HEK293 (cell line): ENCODE data around the gene CLCN3.
A peak's percentile ranks its signal among the peaks of the same experiment; 100 is the strongest.

ENCODE experiments used
- CTCF ChIA-PET: fragments of 350-600 bp; formaldehyde crosslinking; extraction: SDS; loops from one replicate; lab custom pipeline; 2021; ENCODE audit warnings: antibody characterized with exemption; lab: Yijun Ruan, JAX
- POLR2A ChIA-PET: fragments of 300-600 bp; formaldehyde crosslinking; extraction: SDS; loops from one replicate; lab custom pipeline; 2020; ENCODE audit warnings: antibody characterized with exemption, inconsistent platforms; lab: Yijun Ruan, JAX
- H3K27ac ChIP-seq: fragments of 200-500 bp; sonication (Bioruptor generic); 2 replicates; pipeline ENCODE4 v1.5.1; 2014; ENCODE audit warnings: low read depth, low read length, control low read depth, inconsistent platforms; ENCODE audit errors: extremely low read depth
- H3K36me3 ChIP-seq, 2 experiments: fragments of 200-500 bp in 1 of 2; sonication (Bioruptor generic) in 1 of 2; 1 replicate in 1 of 2; 2 replicates in 1 of 2; pipeline ENCODE4 v1.5.1; 2014 to 2017; ENCODE audit warnings: inconsistent platforms in 2 of 2, low read length in 2 of 2; ENCODE audit not compliant: control insufficient read depth in 2 of 2, insufficient read depth in 1 of 2
- H3K4me1 ChIP-seq: fragments of 200-500 bp; sonication (Bioruptor generic); 2 replicates; pipeline ENCODE4 v1.5.1; 2014; ENCODE audit warnings: mild to moderate bottlenecking, low read length, inconsistent platforms; ENCODE audit not compliant: control insufficient read depth, insufficient read depth
- H3K4me3 ChIP-seq: 2 replicates; pipeline ENCODE4 v1.5.1; 2011; ENCODE audit warnings: low read depth, mild to moderate bottlenecking, control low read depth, low read length, moderate library complexity
- H3K9me3 ChIP-seq: fragments of 200-500 bp; sonication (Bioruptor generic); 2 replicates; pipeline ENCODE4 v1.5.1; 2014; ENCODE audit warnings: low read depth, low read length, inconsistent platforms; ENCODE audit not compliant: control insufficient read depth, insufficient read depth
- SCRT1 ChIP-seq: fragments of 450-650 bp; formaldehyde crosslinking; IDR thresholded peaks from 2 replicates; pipeline ENCODE4 v1.5.1; 2016; ENCODE audit warnings: missing biosample characterization, missing genetic modification characterization, borderline replicate concordance
- TRIM28 ChIP-seq: IDR thresholded peaks from 2 replicates; pipeline ENCODE4 v1.6.1; 2011; ENCODE audit warnings: low read length, control low read depth, borderline replicate concordance
- ZEB2 ChIP-seq: fragments of 450-650 bp; formaldehyde crosslinking; IDR thresholded peaks from 2 replicates; pipeline ENCODE4 v1.5.1; 2016; ENCODE audit warnings: missing biosample characterization, missing genetic modification characterization
- ZNF112 ChIP-seq: fragments of 450-650 bp; formaldehyde crosslinking; IDR thresholded peaks from 2 replicates; pipeline ENCODE4 v1.5.0; 2017; ENCODE audit warnings: missing biosample characterization, missing genetic modification characterization
- ZNF169 ChIP-seq: fragments of 450-650 bp; formaldehyde crosslinking; IDR thresholded peaks from 2 replicates; pipeline ENCODE4 v1.5.1; 2016; ENCODE audit warnings: missing biosample characterization, missing genetic modification characterization
- ZNF184 ChIP-seq: fragments of 450-650 bp; IDR thresholded peaks from 2 replicates; pipeline ENCODE4 v1.5.1; 2018; ENCODE audit warnings: missing biosample characterization, mild to moderate bottlenecking, missing genetic modification characterization
- ZNF211 ChIP-seq: fragments of 450-650 bp; formaldehyde crosslinking; IDR thresholded peaks from 2 replicates; pipeline ENCODE4 v1.5.1; 2016; ENCODE audit warnings: low read depth, missing biosample characterization, missing genetic modification characterization
- ZNF266 ChIP-seq: fragments of 450-650 bp; formaldehyde crosslinking; IDR thresholded peaks from 2 replicates; pipeline ENCODE4 v1.5.1; 2016; ENCODE audit warnings: missing biosample characterization, missing genetic modification characterization, low read depth
- ZNF341 ChIP-seq: fragments of 450-650 bp; formaldehyde crosslinking; IDR thresholded peaks from 2 replicates; pipeline ENCODE4; 2016; ENCODE audit warnings: low read depth, missing biosample characterization, missing genetic modification characterization
- ZNF350 ChIP-seq: fragments of 450-650 bp; formaldehyde crosslinking; IDR thresholded peaks from 2 replicates; pipeline ENCODE4 v1.5.0; 2017; ENCODE audit warnings: missing biosample characterization, mild to moderate bottlenecking, missing genetic modification characterization
- ZNF404 ChIP-seq: fragments of 450-650 bp; formaldehyde crosslinking; IDR thresholded peaks from 2 replicates; pipeline ENCODE4 v1.5.1; 2017; ENCODE audit warnings: missing biosample characterization, missing genetic modification characterization
- ZNF560 ChIP-seq: fragments of 450-650 bp; formaldehyde crosslinking; IDR thresholded peaks from 2 replicates; pipeline ENCODE4 v1.5.1; 2017; ENCODE audit warnings: missing biosample characterization, missing genetic modification characterization, borderline replicate concordance
- ZNF561 ChIP-seq: fragments of 450-650 bp; IDR thresholded peaks from 2 replicates; pipeline ENCODE4 v1.5.1; 2018; ENCODE audit warnings: missing biosample characterization, missing genetic modification characterization, borderline replicate concordance
- ZNF623 ChIP-seq: fragments of 450-650 bp; formaldehyde crosslinking; IDR thresholded peaks from 2 replicates; pipeline ENCODE4 v1.5.1; 2016; ENCODE audit warnings: missing biosample characterization, missing genetic modification characterization
- ZNF624 ChIP-seq: fragments of 450-650 bp; formaldehyde crosslinking; IDR thresholded peaks from 2 replicates; pipeline ENCODE4 v1.5.1; 2017; ENCODE audit warnings: missing biosample characterization, missing genetic modification characterization
- ZNF660 ChIP-seq: fragments of 450-650 bp; IDR thresholded peaks from 2 replicates; pipeline ENCODE4 v1.5.1; 2018; ENCODE audit warnings: missing biosample characterization, mild to moderate bottlenecking, missing genetic modification characterization
- ZNF792 ChIP-seq: fragments of 450-650 bp; formaldehyde crosslinking; IDR thresholded peaks from 2 replicates; pipeline ENCODE4 v1.5.1; 2016; ENCODE audit warnings: missing biosample characterization, missing genetic modification characterization
- ZNF830 ChIP-seq: fragments of 450-650 bp; IDR thresholded peaks from 2 replicates; pipeline ENCODE4 v1.5.0; 2018; ENCODE audit warnings: missing biosample characterization, missing genetic modification characterization, low read depth, mild to moderate bottlenecking, moderate library complexity
- ZNF837 ChIP-seq: fragments of 450-650 bp; formaldehyde crosslinking; IDR thresholded peaks from 2 replicates; pipeline ENCODE4 v1.5.1; 2016; ENCODE audit warnings: missing biosample characterization, missing genetic modification characterization
- TF ChIP-seq, protein P1 (sequence below): fragments of 450-650 bp; formaldehyde crosslinking; IDR thresholded peaks from 2 replicates; pipeline ENCODE4 v1.5.1; 2017; ENCODE audit warnings: missing biosample characterization, missing genetic modification characterization
- TF ChIP-seq, protein P2 (sequence below): fragments of 450-650 bp; formaldehyde crosslinking; IDR thresholded peaks from 2 replicates; pipeline ENCODE4 v1.5.1; 2016; ENCODE audit warnings: missing biosample characterization, missing genetic modification characterization
- TF ChIP-seq, protein P3 (sequence below): fragments of 450-650 bp; formaldehyde crosslinking; IDR thresholded peaks from 2 replicates; pipeline ENCODE4 v1.5.1; 2016; ENCODE audit warnings: missing biosample characterization, missing genetic modification characterization
- TF ChIP-seq, protein P4 (sequence below): fragments of 450-650 bp; formaldehyde crosslinking; IDR thresholded peaks from 2 replicates; pipeline ENCODE4 v1.5.1; 2016; ENCODE audit warnings: missing biosample characterization, missing genetic modification characterization

Gene CLCN3

DNA sequence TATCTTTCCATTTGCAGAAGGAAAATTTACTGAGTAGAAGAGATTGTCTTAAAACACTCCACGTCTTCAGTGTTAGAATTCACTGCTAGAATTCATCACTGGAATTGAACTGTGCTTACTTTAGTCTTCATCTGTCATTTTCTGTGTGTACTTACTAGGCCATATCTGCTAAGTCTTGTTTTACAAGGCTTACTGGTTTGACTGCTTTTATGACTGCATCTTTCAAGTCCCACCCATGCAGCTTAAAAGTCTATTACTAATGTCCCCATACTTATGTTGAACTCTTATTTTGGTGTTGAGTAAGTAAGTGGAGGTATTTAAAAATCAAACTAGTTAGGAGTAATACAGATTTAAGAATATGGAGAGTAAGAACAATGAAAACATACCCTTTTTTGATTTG lies 14.6 kb downstream of the CLCN3 start (continued):
- no peak for TF ChIP-seq ZNF112 (tag by site-specific recombination)
- TF ChIP-seq ZNF560 (tag by site-specific recombination): no peak
- TF ChIP-seq, protein P1, sequence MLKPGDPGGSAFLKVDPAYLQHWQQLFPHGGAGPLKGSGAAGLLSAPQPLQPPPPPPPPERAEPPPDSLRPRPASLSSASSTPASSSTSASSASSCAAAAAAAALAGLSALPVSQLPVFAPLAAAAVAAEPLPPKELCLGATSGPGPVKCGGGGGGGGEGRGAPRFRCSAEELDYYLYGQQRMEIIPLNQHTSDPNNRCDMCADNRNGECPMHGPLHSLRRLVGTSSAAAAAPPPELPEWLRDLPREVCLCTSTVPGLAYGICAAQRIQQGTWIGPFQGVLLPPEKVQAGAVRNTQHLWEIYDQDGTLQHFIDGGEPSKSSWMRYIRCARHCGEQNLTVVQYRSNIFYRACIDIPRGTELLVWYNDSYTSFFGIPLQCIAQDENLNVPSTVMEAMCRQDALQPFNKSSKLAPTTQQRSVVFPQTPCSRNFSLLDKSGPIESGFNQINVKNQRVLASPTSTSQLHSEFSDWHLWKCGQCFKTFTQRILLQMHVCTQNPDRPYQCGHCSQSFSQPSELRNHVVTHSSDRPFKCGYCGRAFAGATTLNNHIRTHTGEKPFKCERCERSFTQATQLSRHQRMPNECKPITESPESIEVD (tag by site-specific recombination): peak; percentile 90
- no peak for TF ChIP-seq ZNF169 (tag by site-specific recombination)
- TF ChIP-seq ZNF837 (tag by site-specific recombination): no peak
- TF ChIP-seq ZNF404 (tag by site-specific recombination): no peak
- TF ChIP-seq, protein P2, sequence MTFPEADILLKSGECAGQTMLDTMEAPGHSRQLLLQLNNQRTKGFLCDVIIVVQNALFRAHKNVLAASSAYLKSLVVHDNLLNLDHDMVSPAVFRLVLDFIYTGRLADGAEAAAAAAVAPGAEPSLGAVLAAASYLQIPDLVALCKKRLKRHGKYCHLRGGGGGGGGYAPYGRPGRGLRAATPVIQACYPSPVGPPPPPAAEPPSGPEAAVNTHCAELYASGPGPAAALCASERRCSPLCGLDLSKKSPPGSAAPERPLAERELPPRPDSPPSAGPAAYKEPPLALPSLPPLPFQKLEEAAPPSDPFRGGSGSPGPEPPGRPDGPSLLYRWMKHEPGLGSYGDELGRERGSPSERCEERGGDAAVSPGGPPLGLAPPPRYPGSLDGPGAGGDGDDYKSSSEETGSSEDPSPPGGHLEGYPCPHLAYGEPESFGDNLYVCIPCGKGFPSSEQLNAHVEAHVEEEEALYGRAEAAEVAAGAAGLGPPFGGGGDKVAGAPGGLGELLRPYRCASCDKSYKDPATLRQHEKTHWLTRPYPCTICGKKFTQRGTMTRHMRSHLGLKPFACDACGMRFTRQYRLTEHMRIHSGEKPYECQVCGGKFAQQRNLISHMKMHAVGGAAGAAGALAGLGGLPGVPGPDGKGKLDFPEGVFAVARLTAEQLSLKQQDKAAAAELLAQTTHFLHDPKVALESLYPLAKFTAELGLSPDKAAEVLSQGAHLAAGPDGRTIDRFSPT (tag by site-specific recombination): no peak
- TF ChIP-seq ZNF623 (tag by site-specific recombination): no peak
- TF ChIP-seq ZNF624 (tag by site-specific recombination): no peak
- TF ChIP-seq ZNF830 (tag by site-specific recombination): no peak
- no peak for TF ChIP-seq ZNF350 (tag by site-specific recombination)
- no peak for TF ChIP-seq ZNF792 (tag by site-specific recombination)
- TF ChIP-seq, all 188 proteins: peak for 4

DNA sequence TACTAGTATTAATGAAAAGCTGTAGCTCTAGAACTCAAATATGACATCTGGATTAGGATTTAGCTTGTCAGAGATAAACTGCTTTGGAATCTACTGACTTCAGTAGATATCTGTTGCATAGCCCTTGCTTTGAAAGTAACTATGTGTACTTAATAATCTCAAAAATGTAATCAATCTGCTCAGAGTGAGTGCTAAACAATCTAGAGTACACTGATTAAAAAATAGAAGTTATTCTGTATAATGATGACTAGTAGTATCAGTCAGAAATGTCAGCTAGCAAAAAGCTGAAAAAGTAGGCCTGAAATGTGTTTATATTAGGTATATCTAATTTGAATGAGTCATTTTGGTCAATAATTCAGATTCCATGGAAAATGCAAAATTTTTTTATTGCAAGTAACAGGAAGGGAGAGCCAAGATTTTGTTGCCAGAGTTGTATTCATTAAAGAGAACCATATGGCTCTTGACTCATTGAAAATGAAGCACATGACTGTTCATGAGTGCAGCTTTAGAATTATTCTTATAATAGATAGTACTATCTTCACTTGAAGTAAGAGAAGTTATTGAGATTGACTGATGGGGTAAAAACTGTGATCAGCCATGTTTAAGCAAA lies 20.0 kb downstream of the CLCN3 start:
- no peak overlapping the region for H3K4me3 ChIP-seq
- TF ChIP-seq SCRT1: no peak
- no peak for TF ChIP-seq ZEB2 (tag by site-specific recombination)
- no peak for TF ChIP-seq ZNF184
- TF ChIP-seq, protein P1 (tag by site-specific recombination): no peak
- TF ChIP-seq TRIM28: no peak
- no peak for TF ChIP-seq ZNF561 (tag by site-specific recombination)
- peaks cover 3 to 26% of the 10 kb centered on the region in 2 experiments; a peak in 2 of 3 replicates for H3K36me3 ChIP-seq
- no peak overlapping the region for H3K27ac ChIP-seq
- H3K4me1 ChIP-seq: no peaks in the 10 kb centered on the region
- CTCF ChIA-PET: interaction anchor here (1.0 kb wide), 1 partner anchor 21 kb away, joined by 3 read pairs; no protein-coding TSS in a partner anchor
- no peaks in the 10 kb centered on the region for H3K9me3 ChIP-seq
- POLR2A ChIA-PET: no interaction called here

DNA sequence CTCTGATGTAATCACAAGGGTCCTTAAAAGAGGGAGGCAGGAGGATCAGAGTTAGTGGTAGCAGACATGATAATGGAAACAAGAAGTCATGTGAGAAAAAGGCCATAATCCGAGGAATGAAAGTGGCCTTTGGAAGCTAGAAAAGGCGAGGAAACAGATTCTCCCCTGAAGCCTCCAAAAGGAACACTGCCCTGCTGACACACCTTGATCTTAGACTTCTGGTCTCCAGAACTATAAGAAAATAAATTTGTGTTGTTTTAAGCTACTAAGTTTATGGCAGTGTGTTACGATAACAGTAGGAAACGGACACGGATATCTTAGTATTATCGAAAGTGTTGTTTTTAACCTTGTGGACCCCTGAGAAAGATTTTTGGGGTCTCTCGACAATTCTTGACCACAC lies 24.4 kb downstream of the CLCN3 start:
- H3K36me3 ChIP-seq: peaks cover 0 to 4% of the 10 kb centered on the region in 2 experiments; a peak in 2 of 3 replicates
- ChIA-PET CTCF (no interaction called here), POLR2A (no interaction called here)
- H3K4me3 ChIP-seq: no peak overlapping the region
- H3K9me3 ChIP-seq: no peaks in the 10 kb centered on the region
- H3K27ac ChIP-seq: no peak overlapping the region
- no peaks in the 10 kb centered on the region for H3K4me1 ChIP-seq
- TF ChIP-seq, protein P3, sequence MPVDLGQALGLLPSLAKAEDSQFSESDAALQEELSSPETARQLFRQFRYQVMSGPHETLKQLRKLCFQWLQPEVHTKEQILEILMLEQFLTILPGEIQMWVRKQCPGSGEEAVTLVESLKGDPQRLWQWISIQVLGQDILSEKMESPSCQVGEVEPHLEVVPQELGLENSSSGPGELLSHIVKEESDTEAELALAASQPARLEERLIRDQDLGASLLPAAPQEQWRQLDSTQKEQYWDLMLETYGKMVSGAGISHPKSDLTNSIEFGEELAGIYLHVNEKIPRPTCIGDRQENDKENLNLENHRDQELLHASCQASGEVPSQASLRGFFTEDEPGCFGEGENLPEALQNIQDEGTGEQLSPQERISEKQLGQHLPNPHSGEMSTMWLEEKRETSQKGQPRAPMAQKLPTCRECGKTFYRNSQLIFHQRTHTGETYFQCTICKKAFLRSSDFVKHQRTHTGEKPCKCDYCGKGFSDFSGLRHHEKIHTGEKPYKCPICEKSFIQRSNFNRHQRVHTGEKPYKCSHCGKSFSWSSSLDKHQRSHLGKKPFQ (tag by site-specific recombination): no peak
- no peak for TF ChIP-seq ZNF266 (tag by site-specific recombination)
- no peak for TF ChIP-seq ZNF341 (tag by site-specific recombination)
- no peak for TF ChIP-seq ZNF660
- no peak for TF ChIP-seq ZNF211
- TF ChIP-seq, protein P4, sequence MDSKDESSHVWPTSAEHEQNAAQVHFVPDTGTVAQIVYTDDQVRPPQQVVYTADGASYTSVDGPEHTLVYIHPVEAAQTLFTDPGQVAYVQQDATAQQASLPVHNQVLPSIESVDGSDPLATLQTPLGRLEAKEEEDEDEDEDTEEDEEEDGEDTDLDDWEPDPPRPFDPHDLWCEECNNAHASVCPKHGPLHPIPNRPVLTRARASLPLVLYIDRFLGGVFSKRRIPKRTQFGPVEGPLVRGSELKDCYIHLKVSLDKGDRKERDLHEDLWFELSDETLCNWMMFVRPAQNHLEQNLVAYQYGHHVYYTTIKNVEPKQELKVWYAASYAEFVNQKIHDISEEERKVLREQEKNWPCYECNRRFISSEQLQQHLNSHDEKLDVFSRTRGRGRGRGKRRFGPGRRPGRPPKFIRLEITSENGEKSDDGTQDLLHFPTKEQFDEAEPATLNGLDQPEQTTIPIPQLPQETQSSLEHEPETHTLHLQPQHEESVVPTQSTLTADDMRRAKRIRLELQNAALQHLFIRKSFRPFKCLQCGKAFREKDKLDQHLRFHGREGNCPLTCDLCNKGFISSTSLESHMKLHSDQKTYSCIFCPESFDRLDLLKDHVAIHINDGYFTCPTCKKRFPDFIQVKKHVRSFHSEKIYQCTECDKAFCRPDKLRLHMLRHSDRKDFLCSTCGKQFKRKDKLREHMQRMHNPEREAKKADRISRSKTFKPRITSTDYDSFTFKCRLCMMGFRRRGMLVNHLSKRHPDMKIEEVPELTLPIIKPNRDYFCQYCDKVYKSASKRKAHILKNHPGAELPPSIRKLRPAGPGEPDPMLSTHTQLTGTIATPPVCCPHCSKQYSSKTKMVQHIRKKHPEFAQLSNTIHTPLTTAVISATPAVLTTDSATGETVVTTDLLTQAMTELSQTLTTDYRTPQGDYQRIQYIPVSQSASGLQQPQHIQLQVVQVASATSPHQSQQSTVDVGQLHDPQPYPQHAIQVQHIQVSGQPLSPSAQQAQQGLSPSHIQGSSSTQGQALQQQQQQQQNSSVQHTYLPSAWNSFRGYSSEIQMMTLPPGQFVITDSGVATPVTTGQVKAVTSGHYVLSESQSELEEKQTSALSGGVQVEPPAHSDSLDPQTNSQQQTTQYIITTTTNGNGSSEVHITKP (tag by site-specific recombination): no peak
